Ovary (tissue), 9 donors: Measurements from ENCODE around the gene NLN. TPM values are rescaled to one million over a fixed set of nuclear protein-coding genes. Genes with fewer than 3 reads are reported as not detected.

Experiments used
- DNase-seq, 5 donors: peaks; one replicate each; pipeline ENCODE4 v3.0.0-alpha.2; 2019 to 2020
- H3K27ac ChIP-seq, 2 donors: fragments of 200-600 bp; one replicate each; pipeline versions ENCODE4 v1.5.1 to v1.8.0; 2019 to 2022
- H3K27me3 ChIP-seq: fragments of 200-600 bp; one replicate; pipeline ENCODE4 v1.8.0; 2022
- H3K36me3 ChIP-seq: fragments of 200-600 bp; sonication (generic); one replicate; pipeline ENCODE4 v1.5.1; 2019
- H3K4me1 ChIP-seq: one replicate; pipeline ENCODE4 v1.8.1; 2013; ENCODE audit warnings: mild to moderate bottlenecking, moderate library complexity; ENCODE audit not compliant: insufficient read depth
- H3K4me3 ChIP-seq: fragments of 200-600 bp; sonication (generic); one replicate; pipeline ENCODE4 v1.5.1; 2017
- H3K9me3 ChIP-seq, 2 donors: fragments of 200-600 bp in 1 of 2; sonication (generic) in 1 of 2; one replicate each; pipeline versions ENCODE4 v1.5.1 to v1.8.1; 2013 to 2019; ENCODE audit warnings: mild to moderate bottlenecking in 1 of 2, moderate library complexity in 1 of 2
- CTCF ChIP-seq, 3 donors: fragments of 450-650 bp in 2 of 3; fragments of 200-600 bp in 1 of 3; IDR thresholded peaks; one replicate each; pipeline versions ENCODE4 v1.5.1 to v1.8.0; 2016 to 2022; ENCODE audit warnings: antibody characterized with exemption in 3 of 3, mild to moderate bottlenecking in 1 of 3
- EP300 ChIP-seq: sonication (generic); formaldehyde crosslinking; IDR thresholded peaks from one replicate; pipeline ENCODE4 v1.6.1; 2017; ENCODE audit warnings: antibody characterized with exemption
- POLR2A ChIP-seq: fragments of 450-650 bp; IDR thresholded peaks from one replicate; pipeline ENCODE4 v1.6.1; 2017; ENCODE audit warnings: antibody characterized with exemption, mild to moderate bottlenecking, moderate library complexity
- WGBS, 3 donors: extraction: QIAGEN DNeasy Blood & Tissue Kit in 1 of 3; methylation state at CpG; one replicate each; pipeline versions ENCODE4 v1.1.5 to v1.1.7; 2013 to 2017; 5-methylcytosine and 5-hydroxymethylcytosine counted together
- intact Hi-C, 4 donors: fragments of 100-400 bp; cut with DNase I; formaldehyde crosslinking; loops; one replicate each; pipeline versions ENCODE4 v1.11.0 to v1.15.1; 2022 to 2023
- polyA plus RNA-seq, 2 donors: library from polyadenylated mRNA; stranded (reverse); fragments of 200-250 nt in 1 of 2; fragments of 350-450 nt in 1 of 2; fragmentation: Illumina TruSeq in 1 of 2; extraction: RNeasy Lipid Tissue Mini Kit (QIAGEN cat#74804) in 1 of 2; gene quantifications; one replicate each; pipeline ENCODE4 v1.2.3, GENCODE V29; 2013 to 2014
- total RNA-seq, 7 donors: library from RNA; depleted of rRNA in 2 of 7; stranded (reverse); fragments of >200 nt in 2 of 7; fragmentation: NEBNext Ultra II Directional in 3 of 7; extraction: Animal tissue kit (Norgen Biotek cat#: 25700) in 3 of 7; gene quantifications; one replicate each; pipeline versions ENCODE4 v1.1.0 to v1.2.4, GENCODE V29; 2016 to 2023
- donor health status: DM: no; HTN: no; CAD: no; lungs with moderate emphysema.
- donor health status: DM: no; HTN: no; CAD: no.
- donor health status: Bipolar disorder and iron deficiency.
- donor health status: DM: yes; HTN: yes; CAD: no.
- donor health status: DM: no; HTN: no; CAD: no.
- donor health status: DM: yes; HTN: yes; CAD: no.

Gene NLN
- total and polyA plus RNA-seq, 9 donors: 2.3 to 16.3 (median 8.2) TPM

GRCh38 chr5:65742565-65743231 lies 20.7 kb downstream of the NLN start:
- no peak for TF ChIP-seq POLR2A
- peak in 2 of 3 donors; percentile 28 to 51 for TF ChIP-seq CTCF (IDR thresholded peaks at IDR 0.05)
- H3K4me1 ChIP-seq: no peaks in the 10 kb centered on the region
- intact Hi-C loops: no loop called here
- no peak overlapping the region for H3K4me3 ChIP-seq
- no peak for DNase-seq
- H3K27me3 ChIP-seq: no peaks in the 10 kb centered on the region
- WGBS, 3 donors: 9 to 15% (median 13%) methylated on average over 4 of the region's 4 CpGs
- H3K27ac ChIP-seq: no peak overlapping the region
- H3K36me3 ChIP-seq: no peaks in the 10 kb centered on the region
- H3K9me3 ChIP-seq: no peaks in the 10 kb centered on the region

- no peak for TF ChIP-seq CTCF (IDR thresholded peaks at IDR 0.05)
- TF ChIP-seq POLR2A: no peak
- Histone ChIP-seq H3K27ac (no peak overlapping the region), H3K4me1 (peaks cover 2% of the 10 kb centered on the region), H3K36me3 (no peaks in the 10 kb centered on the region), H3K4me3 (no peak overlapping the region), H3K27me3 (no peaks in the 10 kb centered on the region), H3K9me3 (no peaks in the 10 kb centered on the region)
- WGBS, 3 donors: 96 to 98% (median 97%) methylated on average over 1 of the region's 1 CpG
- intact Hi-C loops: no loop called here
- no peak for DNase-seq
These were observed 27.3 kb downstream of the NLN start for GRCh38 chr5:65749221-65749844.

- Histone ChIP-seq H3K27ac (no peak overlapping the region), H3K27me3 (no peaks in the 10 kb centered on the region), H3K36me3 (no peaks in the 10 kb centered on the region), H3K4me3 (no peak overlapping the region), H3K9me3 (no peaks in the 10 kb centered on the region), H3K4me1 (peaks cover 2% of the 10 kb centered on the region)
- WGBS, 3 donors: 85 to 93% (median 87%) methylated on average over 5 of the region's 5 CpGs
- TF ChIP-seq CTCF (IDR thresholded peaks at IDR 0.05) (no peak), POLR2A (no peak), EP300 (no peak)
- no peak for DNase-seq
- intact Hi-C loops: no loop called here
These were observed 28.0 kb downstream of the NLN start for GRCh38 chr5:65749956-65750355.

- H3K4me3 ChIP-seq: no peak overlapping the region
- intact Hi-C loops: no loop called here
- no peak overlapping the region for H3K27ac ChIP-seq
- no peaks in the 10 kb centered on the region for H3K9me3 ChIP-seq
- peaks cover 2% of the 10 kb centered on the region for H3K4me1 ChIP-seq
- H3K27me3 ChIP-seq: no peaks in the 10 kb centered on the region
- no peak for DNase-seq
- no peak for TF ChIP-seq POLR2A
- TF ChIP-seq CTCF (IDR thresholded peaks at IDR 0.05): no peak
- TF ChIP-seq EP300: no peak
- H3K36me3 ChIP-seq: no peaks in the 10 kb centered on the region
- 86 to 93% (median 88%) methylated on average over 2 of the region's 2 CpGs for WGBS, 3 donors
These were observed 28.9 kb downstream of the NLN start for GRCh38 chr5:65750938-65751337.
